Stimulated activated CD4-positive, alpha-beta T cell treated with anti-CD3 and anti-CD28 coated beads, Interleukin-12 subunit alpha, Interleukin-12 subunit beta, amount 100 ng/mL, for 48 hours (primary cell): ENCODE data around the gene SCYL3.
A peak's percentile ranks its signal among the peaks of the same experiment; 100 is the strongest.
"Not testable (repeated sequence)": the region's sequence is repeated elsewhere in the genome, so short reads cannot be mapped to it uniquely, and the experiment has no call there.

Experiments used
- DNase-seq, 3 donors: peaks; one replicate each; pipeline ENCODE4 v3.0.0-alpha.2; 2020; ENCODE audit warnings: low read depth in 2 of 3, low spot score in 1 of 3

The SCYL3 gene, protein sequence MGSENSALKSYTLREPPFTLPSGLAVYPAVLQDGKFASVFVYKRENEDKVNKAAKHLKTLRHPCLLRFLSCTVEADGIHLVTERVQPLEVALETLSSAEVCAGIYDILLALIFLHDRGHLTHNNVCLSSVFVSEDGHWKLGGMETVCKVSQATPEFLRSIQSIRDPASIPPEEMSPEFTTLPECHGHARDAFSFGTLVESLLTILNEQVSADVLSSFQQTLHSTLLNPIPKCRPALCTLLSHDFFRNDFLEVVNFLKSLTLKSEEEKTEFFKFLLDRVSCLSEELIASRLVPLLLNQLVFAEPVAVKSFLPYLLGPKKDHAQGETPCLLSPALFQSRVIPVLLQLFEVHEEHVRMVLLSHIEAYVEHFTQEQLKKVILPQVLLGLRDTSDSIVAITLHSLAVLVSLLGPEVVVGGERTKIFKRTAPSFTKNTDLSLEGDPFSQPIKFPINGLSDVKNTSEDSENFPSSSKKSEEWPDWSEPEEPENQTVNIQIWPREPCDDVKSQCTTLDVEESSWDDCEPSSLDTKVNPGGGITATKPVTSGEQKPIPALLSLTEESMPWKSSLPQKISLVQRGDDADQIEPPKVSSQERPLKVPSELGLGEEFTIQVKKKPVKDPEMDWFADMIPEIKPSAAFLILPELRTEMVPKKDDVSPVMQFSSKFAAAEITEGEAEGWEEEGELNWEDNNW

GRCh38 chr1:169893645-169894423, at the start of gene SCYL3:
TSS of gene SCYL3 (minus strand) at chr1:169893896. CDS start at chr1:169888840, 5,056 bp downstream.
- DNase-seq = peak; percentile 82 to 83 (median 82)

- no peak for DNase-seq
Measured at GRCh38 chr1:169941982-169942830, 48.5 kb upstream of the SCYL3 start.

GRCh38 chr1:169933984-169934725, 40.5 kb upstream of the SCYL3 start:
- DNase-seq = no peak

DNA sequence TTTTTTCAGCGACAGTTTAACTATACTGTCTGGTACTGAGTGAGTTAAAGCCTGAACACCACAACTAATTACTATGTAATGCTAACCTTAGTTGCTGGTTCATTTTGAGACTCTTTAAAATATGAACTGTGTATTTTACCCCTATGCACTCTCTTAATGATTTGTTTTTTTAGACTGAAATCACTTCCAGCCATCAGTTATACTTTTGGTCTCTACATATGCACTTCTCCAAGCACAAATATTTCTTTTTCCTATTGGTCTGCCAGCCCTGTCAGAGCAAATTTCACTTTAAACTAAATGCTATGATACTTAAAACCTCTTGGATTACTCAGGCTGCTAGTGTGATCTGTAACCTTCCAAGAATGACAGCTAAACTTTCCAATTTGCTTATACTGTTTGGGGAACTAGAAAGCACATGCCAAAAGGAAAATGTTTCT, 38.1 kb upstream of the SCYL3 start:
- no peak for DNase-seq

- no peak for DNase-seq
Measured at GRCh38 chr1:169929210-169929526, 35.5 kb upstream of the SCYL3 start.

GRCh38 chr1:169928438-169929209, 34.9 kb upstream of the SCYL3 start:
- DNase-seq = no peak

DNA sequence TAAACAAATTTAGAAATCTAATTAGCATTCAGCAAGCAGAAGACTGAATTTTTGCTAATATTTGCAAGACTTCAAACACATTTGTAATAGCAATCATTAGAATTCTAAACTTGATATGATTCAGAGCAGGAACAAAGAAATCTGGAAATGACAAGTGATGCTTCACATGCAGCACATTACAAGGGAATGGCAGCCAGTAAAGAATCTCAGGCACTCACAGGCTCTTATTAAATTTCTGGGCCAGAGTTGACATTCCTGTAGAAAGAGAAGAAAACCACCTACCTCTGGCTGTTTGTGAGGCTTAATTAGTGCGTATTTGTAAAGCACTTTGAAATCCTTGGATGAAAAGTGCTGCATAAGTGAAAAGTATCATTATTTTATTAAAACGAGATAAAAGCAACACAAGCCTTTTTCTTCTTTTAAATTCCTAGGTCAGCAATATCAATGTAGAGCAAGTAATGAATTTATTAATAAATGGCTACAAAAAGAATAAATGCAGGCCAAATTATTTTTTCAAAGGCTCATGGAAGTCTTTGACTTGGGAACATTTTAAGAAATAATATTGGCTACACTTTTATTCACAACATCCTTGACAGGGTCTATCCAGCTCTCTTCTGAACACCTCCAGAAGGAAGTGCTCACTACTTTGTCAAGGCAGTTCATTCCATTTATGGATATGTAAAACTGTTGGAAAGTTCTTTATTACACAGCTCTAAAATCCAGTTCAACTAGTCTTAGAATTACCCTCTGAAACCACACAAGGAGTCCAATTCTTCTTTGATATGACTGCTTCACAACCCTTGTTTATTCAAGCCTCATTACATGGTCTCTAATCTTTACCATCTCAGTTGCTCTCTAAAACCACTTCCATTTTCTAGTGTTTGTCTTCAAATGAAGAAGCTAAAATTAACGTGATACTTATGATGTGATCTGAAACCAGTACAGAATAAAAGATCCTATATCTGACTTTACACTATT, 32.1 kb upstream of the SCYL3 start:
- no peak for DNase-seq

DNA sequence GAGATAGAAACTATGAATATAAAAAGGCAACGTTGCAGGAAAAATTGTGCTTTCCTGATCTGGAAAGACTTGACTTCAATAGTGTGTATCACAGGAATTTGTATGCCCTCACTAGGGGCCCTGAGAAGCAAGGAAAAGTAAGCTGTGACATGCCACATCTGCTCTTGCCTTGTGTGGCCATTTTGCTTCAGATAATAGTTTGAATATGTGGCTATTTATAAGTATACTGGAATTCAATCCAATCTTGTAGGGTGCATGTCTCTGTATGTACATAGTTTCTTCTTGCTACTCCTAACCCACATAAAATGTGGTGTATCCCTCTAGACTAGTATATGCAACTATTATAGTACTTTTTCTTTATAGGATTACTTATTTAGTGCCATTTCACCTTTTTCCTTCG, 31.1 kb upstream of the SCYL3 start:
- DNase-seq = no peak

GRCh38 chr1:169924063-169924462, 30.4 kb upstream of the SCYL3 start:
- no peak for DNase-seq

- no peak for DNase-seq
Measured at GRCh38 chr1:169921080-169921479, 27.4 kb upstream of the SCYL3 start.

GRCh38 chr1:169918927-169919326, 25.2 kb upstream of the SCYL3 start:
- no peak for DNase-seq

- DNase-seq = not testable (repeated sequence)
Measured at GRCh38 chr1:169918220-169918619, 24.5 kb upstream of the SCYL3 start.

- DNase-seq = no peak
Measured at GRCh38 chr1:169915150-169915549, 21.5 kb upstream of the SCYL3 start.

DNA sequence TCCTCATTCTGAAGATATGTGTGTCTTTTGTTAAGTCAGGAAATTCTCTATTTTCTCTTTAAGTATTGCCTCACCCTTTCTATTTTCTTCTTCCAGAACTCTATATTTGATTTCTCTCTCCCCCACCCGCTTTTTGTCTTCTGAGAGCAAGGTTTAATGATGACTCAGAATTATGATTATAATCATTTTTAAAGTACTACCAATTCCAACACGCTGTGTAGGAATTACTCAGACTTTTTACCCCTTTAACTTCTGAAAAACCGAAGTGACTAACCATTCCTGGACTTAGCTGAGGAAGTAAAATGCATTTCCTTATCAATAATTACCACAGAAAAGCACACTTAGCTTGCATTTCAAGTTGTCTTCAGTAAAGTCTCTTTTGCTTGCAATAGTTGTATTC, 20.8 kb upstream of the SCYL3 start:
- DNase-seq = no peak

- no peak for DNase-seq
Measured at GRCh38 chr1:169909499-169909898, 15.8 kb upstream of the SCYL3 start.

GRCh38 chr1:169906938-169907337, 13.2 kb upstream of the SCYL3 start:
- no peak for DNase-seq

GRCh38 chr1:169904834-169905233, 11.1 kb upstream of the SCYL3 start:
- DNase-seq = no peak

DNA sequence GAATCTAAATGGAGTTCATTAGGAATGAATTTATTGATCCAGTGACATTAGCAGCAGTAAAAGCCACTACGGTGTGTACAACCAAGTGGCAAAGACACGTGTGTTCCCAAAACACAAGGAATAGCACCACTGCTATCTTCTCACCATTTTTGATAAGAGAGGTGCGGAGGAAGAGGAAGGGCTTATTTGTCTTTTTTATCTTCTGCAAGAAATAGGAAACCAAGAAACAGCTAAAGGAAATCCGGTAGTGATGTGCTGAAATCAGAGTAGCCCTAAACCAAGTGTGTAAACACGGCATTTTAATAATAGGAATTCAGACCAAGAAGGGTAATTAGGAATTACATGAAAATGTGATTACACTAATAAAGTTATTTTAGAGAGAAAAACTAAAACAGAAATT, 9.1 kb upstream of the SCYL3 start:
- no peak for DNase-seq
